NCI-H524 treated with DMSO at 0.1 percent for 48 hours (cell line): Measurements from ENCODE around the gene HINT2.

Experiments used
- DNase-seq: peaks from one replicate; lab custom pipeline; 2025; lab: John Stamatoyannopoulos, UW

The HINT2 gene

GRCh38 chr9:35811381-35812024 is 3.3 kb downstream of the HINT2 start:
- no peak for DNase-seq

- no peak for DNase-seq
These were observed 4.7 kb downstream of the HINT2 start for GRCh38 chr9:35810122-35810521.

- DNase-seq: no peak
These were observed 6.4 kb downstream of the HINT2 start for GRCh38 chr9:35808433-35808832.

GRCh38 chr9:35806101-35806500 is 8.7 kb downstream of the HINT2 start:
- no peak for DNase-seq

GRCh38 chr9:35801328-35802128 is 13.3 kb downstream of the HINT2 start:
- no peak for DNase-seq

- no peak for DNase-seq
These were observed 14.3 kb downstream of the HINT2 start for GRCh38 chr9:35800530-35800929.

GRCh38 chr9:35798658-35799374 is 16.0 kb downstream of the HINT2 start:
- no peak for DNase-seq

GRCh38 chr9:35797311-35798109 is 17.3 kb downstream of the HINT2 start:
- DNase-seq: no peak

GRCh38 chr9:35795695-35796094 is 19.1 kb downstream of the HINT2 start:
- no peak for DNase-seq

- DNase-seq: peak; percentile 42
These were observed 21.4 kb downstream of the HINT2 start for GRCh38 chr9:35793461-35793860.

GRCh38 chr9:35792826-35793225 is 22.0 kb downstream of the HINT2 start:
- DNase-seq: no peak

- DNase-seq: no peak
These were observed 22.6 kb downstream of the HINT2 start for GRCh38 chr9:35792024-35792813.

GRCh38 chr9:35791297-35791921 is 23.4 kb downstream of the HINT2 start, which contains the start of gene NPR2:
NPR2 (plus strand) TSS chr9:35791591; CDS start chr9:35792409, 818 bp downstream.
- DNase-seq: no peak

GRCh38 chr9:35790385-35791296 is 24.2 kb downstream of the HINT2 start:
- DNase-seq: peak; percentile 84

GRCh38 chr9:35790025-35790384 is 24.8 kb downstream of the HINT2 start:
- no peak for DNase-seq

- DNase-seq: no peak
These were observed 25.3 kb downstream of the HINT2 start for GRCh38 chr9:35789541-35789940.

GRCh38 chr9:35783418-35783817 is 31.4 kb downstream of the HINT2 start:
- no peak for DNase-seq

GRCh38 chr9:35781066-35781465 is 33.8 kb downstream of the HINT2 start:
- no peak for DNase-seq

- DNase-seq: no peak
These were observed 36.3 kb downstream of the HINT2 start for GRCh38 chr9:35778496-35778895.

GRCh38 chr9:35776018-35776417 is 38.8 kb downstream of the HINT2 start:
- DNase-seq: no peak
